Measurements from ENCODE around the gene CMSS1.

The CMSS1 gene

DNA sequence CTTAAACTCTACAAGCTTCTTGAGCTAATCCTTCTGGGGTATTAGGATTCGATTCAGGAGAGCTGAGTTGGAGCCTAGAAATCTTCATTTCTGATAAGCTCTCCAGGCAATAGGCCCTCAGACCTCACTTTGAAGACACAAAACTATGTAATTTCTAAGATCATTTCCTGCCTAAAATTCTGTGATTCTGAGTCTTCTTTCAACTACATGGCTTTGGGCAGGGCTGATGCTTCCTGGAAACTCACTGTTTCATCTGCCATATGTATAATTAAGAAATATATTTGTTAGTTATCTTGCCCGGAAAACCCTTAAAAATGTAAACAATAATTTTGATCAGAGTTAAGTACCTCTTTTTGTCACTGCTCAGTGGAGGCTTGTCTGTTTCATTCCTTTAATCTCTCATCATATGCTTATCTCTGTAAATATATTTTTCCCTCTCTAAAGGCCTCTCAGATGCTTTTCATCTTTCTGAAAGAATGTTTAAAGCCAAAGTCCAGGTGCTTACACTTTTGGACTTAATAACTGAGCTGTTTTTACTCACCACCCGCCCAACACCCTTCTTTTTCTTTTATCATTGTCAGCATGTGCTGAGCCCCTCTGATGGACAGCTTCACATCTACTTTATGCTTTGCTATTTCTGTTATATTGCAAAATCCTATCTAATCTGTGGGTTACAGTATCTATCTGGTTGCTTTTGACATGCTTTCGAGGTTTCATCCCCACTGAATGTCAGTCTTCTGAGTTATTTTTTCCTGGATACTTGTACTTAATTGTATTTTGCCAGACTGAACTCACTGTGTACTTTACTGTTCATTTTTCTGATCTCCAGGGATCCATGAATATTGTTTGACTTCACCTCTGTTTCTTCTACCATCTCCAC, 258.4 kb downstream of the CMSS1 start:
- Histone ChIP-seq H4K91ac (ENCODE audit: low read depth, low read length) (no peak overlapping the region), H3K18ac (ENCODE audit: low read length) (no peak overlapping the region), H3K4me2 (ENCODE audit: low read length) (no peak overlapping the region), H3K9me3 (ENCODE audit: insufficient read depth, low read depth, low read length) (no peaks in the 10 kb centered on the region), H2AK5ac (ENCODE audit: low read length) (no peak overlapping the region), H3K4me3 (ENCODE audit: low read depth, low read length) (no peak overlapping the region), H4K12ac (ENCODE audit: low read depth, low read length) (no peak overlapping the region), H3K4me1 (ENCODE audit: control insufficient read depth in 1 of 2, insufficient read depth in 2 of 2, low read length in 2 of 2) (peaks cover 0 to 6% of the 10 kb centered on the region in 2 experiments), H3K79me1 (ENCODE audit: low read length) (peaks cover 5% of the 10 kb centered on the region), H3K79me2 (ENCODE audit: control insufficient read depth, insufficient read depth, low read length, poor library complexity) (no peaks in the 10 kb centered on the region), H3K27ac (ENCODE audit: low read depth, low read length) (no peak overlapping the region), H3K27me3 (ENCODE audit: insufficient read depth, low read length) (no peaks in the 10 kb centered on the region), H2BK12ac (ENCODE audit: low read length) (no peak overlapping the region), H4K8ac (ENCODE audit: low read depth, low read length) (no peak overlapping the region), H2BK120ac (ENCODE audit: insufficient read depth, low read length, poor library complexity) (no peak overlapping the region), H3K14ac (ENCODE audit: low read length) (no peak overlapping the region), H3K23ac (ENCODE audit: low read length) (no peak overlapping the region), H2AFZ (ENCODE audit: insufficient read depth, low read length, poor library complexity) (no peak overlapping the region), H3K36me3 (ENCODE audit: control insufficient read depth in 1 of 2, insufficient read depth in 2 of 2, low read length in 2 of 2) (no peaks in the 10 kb centered on the region), H3K9ac (ENCODE audit: low read length) (no peak overlapping the region), H3K4ac (ENCODE audit: low read depth, low read length) (no peak overlapping the region), H2BK5ac (ENCODE audit: low read depth, low read length, poor library complexity) (no peak overlapping the region)
- no CpG with 5 or more reads among the region's 4 CpGs for WGBS (ENCODE audit: extremely low coverage, insufficient coverage, insufficient read length)
- no peak for DNase-seq

DNA sequence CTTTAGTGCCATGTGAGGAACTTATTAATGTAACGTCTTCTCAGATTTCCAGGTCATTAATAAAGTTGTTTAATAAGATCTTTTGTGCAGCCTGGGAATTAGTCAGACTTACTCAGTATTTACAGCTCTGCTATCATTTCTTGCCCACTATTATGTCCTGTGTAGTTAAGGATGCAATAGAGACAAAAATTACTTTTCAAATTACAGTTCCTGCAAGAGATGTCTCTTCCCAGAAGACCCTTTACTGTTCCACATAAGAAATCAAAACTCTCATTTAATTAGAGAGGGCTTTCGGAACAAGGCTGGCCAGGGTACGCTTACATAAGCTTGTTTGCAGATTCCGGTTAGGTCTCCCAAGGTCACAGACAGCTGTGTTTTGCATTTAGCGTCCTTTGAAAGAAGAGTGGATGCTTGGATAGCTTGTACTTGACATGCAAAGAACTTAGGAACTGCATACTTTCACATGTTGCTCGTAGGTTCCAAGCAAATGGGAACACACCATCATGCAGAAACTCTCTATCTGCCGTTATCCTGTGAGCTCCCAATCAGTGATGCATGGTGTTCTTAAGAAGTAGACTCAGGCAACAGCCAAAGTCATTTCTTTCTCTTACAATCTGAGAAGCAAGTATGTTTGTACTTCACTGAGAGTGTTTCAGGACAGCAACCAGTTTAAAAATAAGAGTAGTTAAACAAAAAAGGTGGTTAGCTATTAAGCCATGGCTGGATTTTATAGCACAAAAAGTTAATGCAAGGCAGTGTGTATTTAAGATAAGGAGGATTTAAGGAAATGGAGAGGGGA, 259.3 kb downstream of the CMSS1 start:
- H4K91ac ChIP-seq (ENCODE audit: low read depth, low read length): no peak overlapping the region
- no peak overlapping the region for H3K4ac ChIP-seq (ENCODE audit: low read depth, low read length)
- H3K4me1 ChIP-seq (ENCODE audit: control insufficient read depth in 1 of 2, insufficient read depth in 2 of 2, low read length in 2 of 2): peaks cover 0 to 6% of the 10 kb centered on the region in 2 experiments
- no peak overlapping the region for H4K8ac ChIP-seq (ENCODE audit: low read depth, low read length)
- no peak overlapping the region for H3K4me3 ChIP-seq (ENCODE audit: low read depth, low read length)
- no peak overlapping the region for H3K14ac ChIP-seq (ENCODE audit: low read length)
- H3K79me1 ChIP-seq (ENCODE audit: low read length): peaks cover 5% of the 10 kb centered on the region
- no peak overlapping the region for H2BK12ac ChIP-seq (ENCODE audit: low read length)
- H2BK120ac ChIP-seq (ENCODE audit: insufficient read depth, low read length, poor library complexity): no peak overlapping the region
- no peak overlapping the region for H2BK5ac ChIP-seq (ENCODE audit: low read depth, low read length, poor library complexity)
- no peak overlapping the region for H3K27ac ChIP-seq (ENCODE audit: low read depth, low read length)
- H3K36me3 ChIP-seq (ENCODE audit: control insufficient read depth in 1 of 2, insufficient read depth in 2 of 2, low read length in 2 of 2): no peaks in the 10 kb centered on the region
- DNase-seq: no peak
- no peak overlapping the region for H3K9ac ChIP-seq (ENCODE audit: low read length)
- H4K12ac ChIP-seq (ENCODE audit: low read depth, low read length): no peak overlapping the region
- no peaks in the 10 kb centered on the region for H3K79me2 ChIP-seq (ENCODE audit: control insufficient read depth, insufficient read depth, low read length, poor library complexity)
- H3K4me2 ChIP-seq (ENCODE audit: low read length): no peak overlapping the region
- no peak overlapping the region for H3K23ac ChIP-seq (ENCODE audit: low read length)
- no peak overlapping the region for H3K18ac ChIP-seq (ENCODE audit: low read length)
- no peaks in the 10 kb centered on the region for H3K9me3 ChIP-seq (ENCODE audit: insufficient read depth, low read depth, low read length)
- no peaks in the 10 kb centered on the region for H3K27me3 ChIP-seq (ENCODE audit: insufficient read depth, low read length)
- no peak overlapping the region for H2AFZ ChIP-seq (ENCODE audit: insufficient read depth, low read length, poor library complexity)
- WGBS (ENCODE audit: extremely low coverage, insufficient coverage, insufficient read length): no CpG with 5 or more reads among the region's 7 CpGs
- H2AK5ac ChIP-seq (ENCODE audit: low read length): no peak overlapping the region

DNA sequence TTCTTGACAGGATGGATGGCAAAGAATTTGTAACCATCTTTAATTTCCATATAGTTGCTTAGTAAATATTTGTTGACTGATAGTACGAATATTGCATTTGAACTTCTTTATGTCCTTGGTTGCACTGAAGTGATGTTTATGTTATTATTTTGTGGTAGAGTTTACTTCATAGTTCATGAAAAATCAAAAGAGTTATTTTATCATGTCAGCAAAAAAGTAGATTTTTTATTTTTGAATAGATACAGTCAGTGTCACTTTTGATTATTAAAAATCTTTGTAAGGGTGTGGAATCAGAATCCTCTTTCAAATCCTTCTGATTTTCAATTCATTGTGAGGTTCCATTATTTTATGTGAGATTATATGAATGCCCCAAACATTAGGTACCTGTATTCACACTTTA, 261.7 kb downstream of the CMSS1 start:
- no peak overlapping the region for H2BK120ac ChIP-seq (ENCODE audit: insufficient read depth, low read length, poor library complexity)
- H4K12ac ChIP-seq (ENCODE audit: low read depth, low read length): no peak overlapping the region
- H3K27me3 ChIP-seq (ENCODE audit: insufficient read depth, low read length): no peaks in the 10 kb centered on the region
- H3K4me1 ChIP-seq (ENCODE audit: control insufficient read depth in 1 of 2, insufficient read depth in 2 of 2, low read length in 2 of 2): no peaks in the 10 kb centered on the region
- no CpG with 5 or more reads among the region's 1 CpG for WGBS (ENCODE audit: extremely low coverage, insufficient coverage, insufficient read length)
- H3K18ac ChIP-seq (ENCODE audit: low read length): no peak overlapping the region
- H2AFZ ChIP-seq (ENCODE audit: insufficient read depth, low read length, poor library complexity): no peak overlapping the region
- no peak overlapping the region for H3K4me3 ChIP-seq (ENCODE audit: low read depth, low read length)
- no peaks in the 10 kb centered on the region for H3K36me3 ChIP-seq (ENCODE audit: control insufficient read depth in 1 of 2, insufficient read depth in 2 of 2, low read length in 2 of 2)
- no peak overlapping the region for H3K4me2 ChIP-seq (ENCODE audit: low read length)
- no peak overlapping the region for H3K14ac ChIP-seq (ENCODE audit: low read length)
- no peak overlapping the region for H3K9ac ChIP-seq (ENCODE audit: low read length)
- no peak overlapping the region for H2AK5ac ChIP-seq (ENCODE audit: low read length)
- no peak for DNase-seq
- no peak overlapping the region for H3K23ac ChIP-seq (ENCODE audit: low read length)
- H3K79me1 ChIP-seq (ENCODE audit: low read length): peaks cover 2% of the 10 kb centered on the region
- no peak overlapping the region for H4K8ac ChIP-seq (ENCODE audit: low read depth, low read length)
- H2BK12ac ChIP-seq (ENCODE audit: low read length): no peak overlapping the region
- no peak overlapping the region for H4K91ac ChIP-seq (ENCODE audit: low read depth, low read length)
- no peaks in the 10 kb centered on the region for H3K9me3 ChIP-seq (ENCODE audit: insufficient read depth, low read depth, low read length)
- H3K27ac ChIP-seq (ENCODE audit: low read depth, low read length): no peak overlapping the region
- no peak overlapping the region for H2BK5ac ChIP-seq (ENCODE audit: low read depth, low read length, poor library complexity)
- H3K4ac ChIP-seq (ENCODE audit: low read depth, low read length): no peak overlapping the region
- no peaks in the 10 kb centered on the region for H3K79me2 ChIP-seq (ENCODE audit: control insufficient read depth, insufficient read depth, low read length, poor library complexity)

DNA sequence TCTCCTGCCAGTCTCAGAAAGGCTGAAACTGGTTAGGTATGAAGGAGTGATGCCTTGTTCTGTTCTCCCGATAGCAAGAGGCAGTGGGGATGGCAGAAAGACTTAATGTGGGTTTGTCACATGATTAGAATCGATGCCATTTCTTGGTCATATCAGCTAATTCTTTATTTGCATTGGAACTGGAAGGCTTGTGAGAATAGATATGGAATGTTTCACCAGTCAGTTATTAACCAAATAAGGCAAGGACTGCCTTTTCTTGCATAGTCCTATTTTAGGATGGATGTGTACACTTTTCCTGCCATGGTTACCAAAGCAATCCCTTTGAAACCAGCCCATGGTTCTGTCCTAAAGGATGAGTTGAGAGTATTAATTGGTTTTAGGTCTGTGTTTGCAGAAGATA, 262.9 kb downstream of the CMSS1 start:
- no peak overlapping the region for H3K23ac ChIP-seq (ENCODE audit: low read length)
- no peak overlapping the region for H3K9ac ChIP-seq (ENCODE audit: low read length)
- no peaks in the 10 kb centered on the region for H3K9me3 ChIP-seq (ENCODE audit: insufficient read depth, low read depth, low read length)
- H3K36me3 ChIP-seq (ENCODE audit: control insufficient read depth in 1 of 2, insufficient read depth in 2 of 2, low read length in 2 of 2): no peaks in the 10 kb centered on the region
- no peak overlapping the region for H2BK12ac ChIP-seq (ENCODE audit: low read length)
- H4K8ac ChIP-seq (ENCODE audit: low read depth, low read length): no peak overlapping the region
- H2AFZ ChIP-seq (ENCODE audit: insufficient read depth, low read length, poor library complexity): no peak overlapping the region
- no CpG with 5 or more reads among the region's 2 CpGs for WGBS (ENCODE audit: extremely low coverage, insufficient coverage, insufficient read length)
- H3K4me2 ChIP-seq (ENCODE audit: low read length): no peak overlapping the region
- no peak overlapping the region for H4K12ac ChIP-seq (ENCODE audit: low read depth, low read length)
- no peak for DNase-seq
- H3K18ac ChIP-seq (ENCODE audit: low read length): no peak overlapping the region
- no peaks in the 10 kb centered on the region for H3K79me1 ChIP-seq (ENCODE audit: low read length)
- no peak overlapping the region for H3K27ac ChIP-seq (ENCODE audit: low read depth, low read length)
- no peaks in the 10 kb centered on the region for H3K4me1 ChIP-seq (ENCODE audit: control insufficient read depth in 1 of 2, insufficient read depth in 2 of 2, low read length in 2 of 2)
- H3K27me3 ChIP-seq (ENCODE audit: insufficient read depth, low read length): no peaks in the 10 kb centered on the region
- no peak overlapping the region for H3K4ac ChIP-seq (ENCODE audit: low read depth, low read length)
- H3K79me2 ChIP-seq (ENCODE audit: control insufficient read depth, insufficient read depth, low read length, poor library complexity): no peaks in the 10 kb centered on the region
- no peak overlapping the region for H4K91ac ChIP-seq (ENCODE audit: low read depth, low read length)
- H3K14ac ChIP-seq (ENCODE audit: low read length): no peak overlapping the region
- H2BK5ac ChIP-seq (ENCODE audit: low read depth, low read length, poor library complexity): no peak overlapping the region
- H2AK5ac ChIP-seq (ENCODE audit: low read length): no peak overlapping the region
- H3K4me3 ChIP-seq (ENCODE audit: low read depth, low read length): no peak overlapping the region
- H2BK120ac ChIP-seq (ENCODE audit: insufficient read depth, low read length, poor library complexity): no peak overlapping the region
